HepG2 (cell line): ENCODE data around the gene ACSM6. TPM values are rescaled to one million over a fixed set of nuclear protein-coding genes. Genes with fewer than 3 reads are reported as not detected.
"Not testable (repeated sequence)": the region's sequence is repeated elsewhere in the genome, so short reads cannot be mapped to it uniquely, and the experiment has no call there.

ENCODE experiments used
- ATAC-seq: fragments of 200-7000 bp; cut with Tn5 transposase; 3 replicates; pipeline ENCODE4 v1.9.1; 2020; ENCODE audit warnings: mild to moderate bottlenecking, moderate library complexity
- BruUV-seq: library from RNA; stranded (reverse); fragments of 400-500 nt; replicated peaks from 2 replicates; lab custom pipeline; 2021; lab: Mats Ljungman, UMichigan
- CTCF ChIA-PET: fragments of 300-600 bp; formaldehyde crosslinking; extraction: SDS; loops from one replicate; lab custom pipeline; 2021; ENCODE audit warnings: low total read pairs, inconsistent platforms, low intra/inter-chr PET ratio; lab: Yijun Ruan, JAX
- POLR2A ChIA-PET: fragments of 350-600 bp; sonication (Branson Sonifier 250); formaldehyde crosslinking; loops from one replicate; lab custom pipeline; 2020; ENCODE audit warnings: antibody characterized with exemption, inconsistent platforms; lab: Yijun Ruan, JAX
- DNase-seq: peaks from one replicate; pipeline ENCODE4 v3.0.0-alpha.2; 2015; ENCODE audit warnings: low spot score
- FAIRE-seq: peaks from 3 replicates; lab custom pipeline; 2011; peaks lifted over from hg19 to GRCh38; lab: Jason Lieb, UNC
- H2AFZ ChIP-seq: one replicate; pipeline ENCODE4 v1.6.1; 2011; ENCODE audit warnings: low read length, inconsistent platforms
- H3K27ac ChIP-seq: fragments of 300-600 bp; 3 replicates; pipeline ENCODE4 v1.8.0; 2011; ENCODE audit warnings: mixed run types, mild to moderate bottlenecking, mixed read lengths, low read length, inconsistent platforms; ENCODE audit not compliant: insufficient read depth; ENCODE audit errors: extremely low read length
- H3K27me3 ChIP-seq, 2 experiments: fragments of 200-600 bp in 1 of 2; 2 replicates in 1 of 2; 3 replicates in 1 of 2; pipeline versions ENCODE4 v1.6.0 to v1.8.0; 2011; ENCODE audit warnings: low read length in 2 of 2, mild to moderate bottlenecking in 2 of 2, moderate library complexity in 2 of 2, inconsistent platforms in 1 of 2; ENCODE audit not compliant: insufficient read depth in 2 of 2, control insufficient read depth in 1 of 2
- H3K36me3 ChIP-seq, 2 experiments: fragments of 200-600 bp in 1 of 2; replicated peaks in 1 of 2; 2 replicates in 1 of 2; 3 replicates in 1 of 2; pipeline versions ENCODE4 v1.5.1 to v1.8.0; 2011; ENCODE audit warnings: low read length in 2 of 2, inconsistent platforms in 1 of 2; ENCODE audit not compliant: insufficient read depth in 2 of 2, control insufficient read depth in 1 of 2
- H3K4me1 ChIP-seq: 2 replicates; pipeline ENCODE4 v1.5.1; 2012; ENCODE audit warnings: low read length, inconsistent platforms; ENCODE audit not compliant: insufficient read depth
- H3K4me2 ChIP-seq: 2 replicates; pipeline ENCODE4 v1.6.0; 2011; ENCODE audit warnings: low read depth, low read length, inconsistent platforms
- H3K4me3 ChIP-seq, 3 experiments: fragments of 200-600 bp in 1 of 3; sonication (generic), shearing (Covaris generic) in 1 of 3; replicated peaks in 1 of 3; 2 replicates each; pipeline ENCODE4 v1.5.1; 2011 to 2016; ENCODE audit warnings: low read length in 3 of 3, inconsistent platforms in 2 of 3, low read depth in 2 of 3, mild to moderate bottlenecking in 2 of 3, control low read depth in 1 of 3, mixed read lengths in 1 of 3; ENCODE audit not compliant: insufficient read depth in 1 of 3
- H3K79me2 ChIP-seq: one replicate; pipeline ENCODE4 v1.6.1; 2011; ENCODE audit warnings: low read length, inconsistent platforms; ENCODE audit not compliant: insufficient read depth
- H3K9ac ChIP-seq: 2 replicates; pipeline ENCODE4 v1.6.0; 2011; ENCODE audit warnings: mild to moderate bottlenecking, low read depth, low read length, inconsistent platforms; ENCODE audit not compliant: insufficient read depth
- H3K9me3 ChIP-seq: 2 replicates; pipeline ENCODE4 v1.5.1; 2012; ENCODE audit warnings: mild to moderate bottlenecking, low read length
- H4K20me1 ChIP-seq: 2 replicates; pipeline ENCODE4 v1.6.0; 2011; ENCODE audit warnings: inconsistent platforms, mild to moderate bottlenecking, low read length, moderate library complexity; ENCODE audit not compliant: insufficient read depth
- FOXK1 ChIP-seq: sonication (generic); formaldehyde crosslinking; IDR thresholded peaks from 2 replicates; pipeline ENCODE4 v1.4.0; 2020; ENCODE audit warnings: low read depth, missing genetic modification reagents, borderline replicate concordance
- MED1 ChIP-seq: sonication (generic); formaldehyde crosslinking; IDR thresholded peaks from 2 replicates; pipeline ENCODE4 v1.4.0; 2020; ENCODE audit warnings: missing genetic modification reagents
- ZBTB1 ChIP-seq: sonication (generic); formaldehyde crosslinking; IDR thresholded peaks from 2 replicates; pipeline ENCODE4 v1.4.0; 2020; ENCODE audit warnings: missing genetic modification reagents, borderline replicate concordance
- WGBS: methylation state at CpG from one replicate; pipeline ENCODE4 v1.1.6; 2017; ENCODE audit warnings: low lambda C conversion rate; 5-methylcytosine and 5-hydroxymethylcytosine counted together
- in situ Hi-C: cut with HindIII; loops from 2 replicates; pipeline ENCODE4 v1.10.0; 2017; ENCODE audit warnings: low pct_unique_long_range_greater_than_20kb; ENCODE audit not compliant: extremely low pct_ligation_motif_present
- intact Hi-C: fragments of 100-400 bp; cut with micrococcal nuclease; formaldehyde crosslinking; loops from one replicate; pipeline ENCODE4 v1.10.0; 2022; ENCODE audit not compliant: unreplicated experiment
- polyA plus RNA-seq, 8 experiments: library from polyadenylated mRNA; depleted of rRNA in 3 of 8; stranded (reverse) in 7 of 8; unstranded in 1 of 8; fragments of >200 nt; fragmentation: Illumina TruSeq in 4 of 8; extraction: Trizol in 4 of 8; gene quantifications; 2 replicates each; pipeline versions ENCODE4 v1.2.1 to v1.2.3, GENCODE V29; 2011 to 2016; ENCODE audit warnings: low read depth in 4 of 8, missing spikeins in 1 of 8, mixed read lengths in 1 of 8; ENCODE audit not compliant: insufficient read depth in 1 of 8
- total RNA-seq, 5 experiments: library from RNA; depleted of rRNA; stranded (reverse); fragments of >200 nt; fragmentation: Illumina TruSeq; extraction: Trizol; gene quantifications; 2 replicates each; pipeline ENCODE4 v1.2.3, GENCODE V29; 2016; ENCODE audit warnings: low read depth in 1 of 5

Gene ACSM6
- total and polyA plus RNA-seq, 2 of the 13 experiments (the other 11 are each of a cell fraction or from before 2014, with no cell fraction given), result not detected

- in situ Hi-C loops, result loop anchor here (25.0 kb wide), 1 partner anchor 600 kb away; no protein-coding TSS in a partner anchor
- Histone ChIP-seq H3K4me3 (no peak overlapping the region), H4K20me1 (no peaks in the 10 kb centered on the region), H3K9me3 (no peaks in the 10 kb centered on the region), H3K4me1 (no peaks in the 10 kb centered on the region), H2AFZ (no peak overlapping the region), H3K36me3 (peaks cover 39 to 68% of the 10 kb centered on the region in 2 experiments; a peak in 4 of 5 replicates), H3K79me2 (no peaks in the 10 kb centered on the region), H3K9ac (no peak overlapping the region), H3K27me3 (no peaks in the 10 kb centered on the region), H3K4me2 (no peak overlapping the region), H3K27ac (no peak overlapping the region)
- intact Hi-C loops, result no loop called here
- ATAC-seq, result no peak
- 91% methylated on average over 9 of the region's 12 CpGs for WGBS
- BruUV-seq, result TSS peak; percentile 77
- no peak for DNase-seq
- ChIA-PET CTCF (no interaction called here), POLR2A (no interaction called here)
- FAIRE-seq, result no peak
- TF ChIP-seq ZBTB1 (CRISPR knock-in tag), result no peak
- TF ChIP-seq MED1 (CRISPR knock-in tag), result no peak
- no peak for TF ChIP-seq FOXK1 (CRISPR knock-in tag)
These were observed 43.5 kb downstream of the ACSM6 start for GRCh38 chr10:95237376-95238170.

- H3K4me3 ChIP-seq, DNase-seq, POLR2A ChIA-PET, H2AFZ ChIP-seq, H3K9ac ChIP-seq, H3K27me3 ChIP-seq, H4K20me1 ChIP-seq, intact Hi-C loops, BruUV-seq, H3K79me2 ChIP-seq, H3K4me2 ChIP-seq, FAIRE-seq, H3K4me1 ChIP-seq, ATAC-seq, H3K9me3 ChIP-seq, H3K27ac ChIP-seq: not testable (repeated sequence)
- CTCF ChIA-PET, result interaction anchor here (1.0 kb wide), 1 partner anchor 107 kb away, joined by 3 read pairs; no protein-coding TSS in a partner anchor
- in situ Hi-C loops, result loop anchor here (5.0 to 25.0 kb wide), 2 partner anchors 108 to 603 kb away; no protein-coding TSS in a partner anchor
- 97% methylated on average over 3 of the region's 3 CpGs for WGBS
- H3K36me3 ChIP-seq, result peaks cover 40 to 76% of the 10 kb centered on the region in 2 experiments
These were observed 46.1 kb downstream of the ACSM6 start for GRCh38 chr10:95240096-95240495.
